GM18499 (cell line): ENCODE results near the gene MDFIC.

Source experiments
- ATAC-seq: cut with Tn5 transposase; IDR thresholded peaks from one replicate; pipeline ENCODE4 v1.9.1; 2021; ENCODE audit warnings: moderate number of reproducible peaks; ENCODE audit not compliant: insufficient read depth, unreplicated experiment

Gene MDFIC

GRCh38 chr7:115032715-115033703 is 111.1 kb downstream of the MDFIC start:
- ATAC-seq = no peak

- ATAC-seq = no peak
These were observed 112.1 kb downstream of the MDFIC start for GRCh38 chr7:115033917-115034459.

- ATAC-seq = no peak
These were observed 112.6 kb downstream of the MDFIC start for GRCh38 chr7:115034515-115034914.

GRCh38 chr7:115037128-115037802 is 115.4 kb downstream of the MDFIC start:
- no peak for ATAC-seq

- no peak for ATAC-seq
These were observed 116.3 kb downstream of the MDFIC start for GRCh38 chr7:115038158-115038557.

- ATAC-seq = no peak
These were observed 118.2 kb downstream of the MDFIC start for GRCh38 chr7:115040057-115040456.

GRCh38 chr7:115040495-115040894 is 118.6 kb downstream of the MDFIC start:
- ATAC-seq = no peak

GRCh38 chr7:115042596-115042995 is 120.7 kb downstream of the MDFIC start:
- ATAC-seq = no peak

- no peak for ATAC-seq
These were observed 121.7 kb downstream of the MDFIC start for GRCh38 chr7:115043605-115044004.

- ATAC-seq = no peak
These were observed 122.3 kb downstream of the MDFIC start for GRCh38 chr7:115044224-115044623.

GRCh38 chr7:115047958-115048720 is 126.2 kb downstream of the MDFIC start:
- no peak for ATAC-seq

GRCh38 chr7:115052706-115053105 is 130.8 kb downstream of the MDFIC start:
- ATAC-seq = no peak

- no peak for ATAC-seq
These were observed 132.7 kb downstream of the MDFIC start for GRCh38 chr7:115054478-115055065.

GRCh38 chr7:115056019-115056418 is 134.1 kb downstream of the MDFIC start:
- ATAC-seq = no peak

GRCh38 chr7:115058726-115059125 is 136.8 kb downstream of the MDFIC start:
- no peak for ATAC-seq

- ATAC-seq = no peak
These were observed 137.4 kb downstream of the MDFIC start for GRCh38 chr7:115059321-115059720.

- no peak for ATAC-seq
These were observed 138.4 kb downstream of the MDFIC start for GRCh38 chr7:115060095-115060870.

- ATAC-seq = peak; percentile 44
These were observed 144.2 kb downstream of the MDFIC start for GRCh38 chr7:115066050-115066449.

GRCh38 chr7:115066634-115067033 is 144.7 kb downstream of the MDFIC start:
- peak; percentile 36 for ATAC-seq
